Activated CD8-positive, alpha-beta T cell treated with anti-CD3 and anti-CD28 coated beads for 36 hours (primary cell): ENCODE results near the gene EPHA3. TPM values are rescaled to one million over a fixed set of nuclear protein-coding genes. Genes with fewer than 3 reads are reported as not detected.

Experiments
- ATAC-seq: fragments of 200-7000 bp; cut with Tn5 transposase; one replicate; pipeline ENCODE4 v1.10.0; 2021; ENCODE audit warnings: mild to moderate bottlenecking, moderate library complexity
- CTCF ChIA-PET: fragments of 350-600 bp; sonication (Branson Sonifier 250); formaldehyde crosslinking; loops from one replicate; lab custom pipeline; 2021; ENCODE audit warnings: antibody characterized with exemption; lab: Charles Lee
- POLR2A ChIA-PET: fragments of 350-600 bp; sonication (Branson Sonifier 250); formaldehyde crosslinking; loops from one replicate; lab custom pipeline; 2021; ENCODE audit warnings: antibody characterized with exemption; lab: Charles Lee
- DNase-seq: peaks from one replicate; pipeline ENCODE4 v3.0.0-alpha.2; 2020
- H3K27ac Mint-ChIP-seq: one replicate; pipeline ENCODE4 v1.8.0; 2021; ENCODE audit warnings: mild to moderate bottlenecking, mixed read lengths
- H3K27me3 Mint-ChIP-seq: one replicate; pipeline ENCODE4 v1.8.0; 2021; ENCODE audit warnings: mixed read lengths
- H3K36me3 Mint-ChIP-seq: one replicate; pipeline ENCODE4 v1.8.0; 2021; ENCODE audit warnings: low read depth, mixed read lengths
- H3K4me1 Mint-ChIP-seq: one replicate; pipeline ENCODE4 v1.8.0; 2021; ENCODE audit warnings: low read depth, mixed read lengths
- H3K4me3 Mint-ChIP-seq: one replicate; pipeline ENCODE4 v1.8.0; 2021; ENCODE audit warnings: mild to moderate bottlenecking, moderate library complexity, mixed read lengths
- H3K9me3 Mint-ChIP-seq: one replicate; pipeline ENCODE4 v1.8.0; 2021; ENCODE audit warnings: mixed read lengths
- CTCF ChIP-seq: fragments of 200-600 bp; IDR thresholded peaks from one replicate; pipeline ENCODE4 v1.8.0; 2022; ENCODE audit warnings: antibody characterized with exemption, mild to moderate bottlenecking
- intact Hi-C: fragments of 100-400 bp; cut with micrococcal nuclease; formaldehyde crosslinking; loops from one replicate; pipeline ENCODE4 v1.10.0; 2022
- total RNA-seq, 2 experiments: library from RNA; stranded (reverse); gene quantifications; one replicate each; pipeline ENCODE4 v1.2.3, GENCODE V29; 2021

Gene EPHA3
- total RNA-seq, 2 experiments from 2014 or later: not detected

GRCh38 chr3:89297199-89297598, 189.8 kb downstream of the EPHA3 start:
- peaks cover 6% of the 10 kb centered on the region for H3K9me3 Mint-ChIP-seq
- H3K36me3 Mint-ChIP-seq: no peaks in the 10 kb centered on the region
- ChIA-PET CTCF (no interaction called here), POLR2A (no interaction called here)
- no peak for TF ChIP-seq CTCF
- intact Hi-C loops: no loop called here
- H3K4me1 Mint-ChIP-seq: no peaks in the 10 kb centered on the region
- H3K4me3 Mint-ChIP-seq: no peak overlapping the region
- no peak overlapping the region for H3K27ac Mint-ChIP-seq
- H3K27me3 Mint-ChIP-seq: no peaks in the 10 kb centered on the region
- ATAC-seq (no peak), DNase-seq (no peak)

GRCh38 chr3:89300526-89300925, 193.1 kb downstream of the EPHA3 start:
- Mint-ChIP-seq H3K36me3 (no peaks in the 10 kb centered on the region), H3K9me3 (peaks cover 6% of the 10 kb centered on the region), H3K27me3 (no peaks in the 10 kb centered on the region), H3K4me1 (no peaks in the 10 kb centered on the region), H3K4me3 (no peak overlapping the region), H3K27ac (no peak overlapping the region)
- ChIA-PET POLR2A (no interaction called here), CTCF (no interaction called here)
- ATAC-seq (no peak), DNase-seq (no peak)
- no peak for TF ChIP-seq CTCF
- intact Hi-C loops: no loop called here

- DNase-seq: no peak
- H3K9me3 Mint-ChIP-seq: peaks cover 6% of the 10 kb centered on the region
- no peak overlapping the region for H3K27ac Mint-ChIP-seq
- H3K36me3 Mint-ChIP-seq: no peaks in the 10 kb centered on the region
- no peaks in the 10 kb centered on the region for H3K27me3 Mint-ChIP-seq
- no peak for ATAC-seq
- TF ChIP-seq CTCF: no peak
- POLR2A ChIA-PET: no interaction called here
- intact Hi-C loops: no loop called here
- no peak overlapping the region for H3K4me3 Mint-ChIP-seq
- H3K4me1 Mint-ChIP-seq: no peaks in the 10 kb centered on the region
- CTCF ChIA-PET: no interaction called here
Measured at GRCh38 chr3:89300981-89301380, 193.6 kb downstream of the EPHA3 start.

- Mint-ChIP-seq H3K27me3 (no peaks in the 10 kb centered on the region), H3K9me3 (peaks cover 4% of the 10 kb centered on the region), H3K4me3 (no peak overlapping the region), H3K4me1 (no peaks in the 10 kb centered on the region), H3K27ac (no peak overlapping the region), H3K36me3 (no peaks in the 10 kb centered on the region)
- CTCF ChIA-PET: no interaction called here
- intact Hi-C loops: no loop called here
- POLR2A ChIA-PET: no interaction called here
- DNase-seq: no peak
- TF ChIP-seq CTCF: no peak
- no peak for ATAC-seq
Measured at GRCh38 chr3:89303701-89304100, 196.3 kb downstream of the EPHA3 start.

- intact Hi-C loops: no loop called here
- H3K9me3 Mint-ChIP-seq: peaks cover 6% of the 10 kb centered on the region
- H3K4me1 Mint-ChIP-seq: no peaks in the 10 kb centered on the region
- H3K27me3 Mint-ChIP-seq: no peaks in the 10 kb centered on the region
- no peak for DNase-seq
- no peak overlapping the region for H3K4me3 Mint-ChIP-seq
- CTCF ChIA-PET: no interaction called here
- no peak for ATAC-seq
- H3K36me3 Mint-ChIP-seq: no peaks in the 10 kb centered on the region
- TF ChIP-seq CTCF: no peak
- no peak overlapping the region for H3K27ac Mint-ChIP-seq
- POLR2A ChIA-PET: no interaction called here
Measured at GRCh38 chr3:89306540-89306939, 199.1 kb downstream of the EPHA3 start.
